ENCODE measurements around the gene ARMH4. TPM values are rescaled to one million over a fixed set of nuclear protein-coding genes. Genes with fewer than 3 reads are reported as not detected.

ARMH4 gene
- total and polyA plus RNA-seq, 4 donors, result 0.38 to 3.2 (median 0.54) TPM

DNA sequence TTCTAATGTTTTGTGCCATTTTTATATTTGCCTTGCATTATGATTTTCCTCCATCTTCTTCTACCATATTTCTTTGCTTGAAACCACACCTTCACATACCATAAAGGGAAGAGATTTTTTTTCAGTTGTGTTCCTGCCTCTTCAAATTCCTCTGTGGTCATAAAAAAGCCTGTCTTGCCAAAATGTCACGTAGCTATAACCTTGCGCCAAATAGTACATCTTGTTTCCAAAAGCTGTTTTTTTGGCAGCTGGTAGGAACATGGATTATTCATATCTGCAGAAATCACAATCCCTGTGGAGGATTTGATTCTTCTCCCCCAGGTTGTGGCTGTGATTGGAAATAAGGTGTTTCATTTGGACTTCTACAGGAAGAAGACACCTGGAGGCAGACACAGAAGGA lies 152.5 kb downstream of the ARMH4 start:
- Histone ChIP-seq H3K27ac (ENCODE audit: low read depth in 1 of 2, low read length in 2 of 2) (no peak overlapping the region), H3K36me3 (ENCODE audit: control insufficient read depth in 4 of 4, insufficient read depth in 3 of 4, low read depth in 1 of 4, low read length in 3 of 4) (no peaks in the 10 kb centered on the region), H3K27me3 (ENCODE audit: control insufficient read depth in 4 of 4, insufficient read depth in 4 of 4, low read length in 3 of 4) (no peaks in the 10 kb centered on the region), H3K9me3 (ENCODE audit: control insufficient read depth in 4 of 4, low read length in 3 of 4) (no peaks in the 10 kb centered on the region), H3K9ac (ENCODE audit: low read depth in 1 of 2, low read length in 2 of 2) (no peak overlapping the region), H3K4me3 (ENCODE audit: low read depth in 1 of 3, low read length in 3 of 3) (no peak overlapping the region), H3K4me1 (ENCODE audit: control insufficient read depth in 4 of 4, insufficient read depth in 4 of 4, low read length in 3 of 4) (no peaks in the 10 kb centered on the region)
- WGBS, result 78% methylated on average over 2 of the region's 2 CpGs
- TF ChIP-seq, protein P1, sequence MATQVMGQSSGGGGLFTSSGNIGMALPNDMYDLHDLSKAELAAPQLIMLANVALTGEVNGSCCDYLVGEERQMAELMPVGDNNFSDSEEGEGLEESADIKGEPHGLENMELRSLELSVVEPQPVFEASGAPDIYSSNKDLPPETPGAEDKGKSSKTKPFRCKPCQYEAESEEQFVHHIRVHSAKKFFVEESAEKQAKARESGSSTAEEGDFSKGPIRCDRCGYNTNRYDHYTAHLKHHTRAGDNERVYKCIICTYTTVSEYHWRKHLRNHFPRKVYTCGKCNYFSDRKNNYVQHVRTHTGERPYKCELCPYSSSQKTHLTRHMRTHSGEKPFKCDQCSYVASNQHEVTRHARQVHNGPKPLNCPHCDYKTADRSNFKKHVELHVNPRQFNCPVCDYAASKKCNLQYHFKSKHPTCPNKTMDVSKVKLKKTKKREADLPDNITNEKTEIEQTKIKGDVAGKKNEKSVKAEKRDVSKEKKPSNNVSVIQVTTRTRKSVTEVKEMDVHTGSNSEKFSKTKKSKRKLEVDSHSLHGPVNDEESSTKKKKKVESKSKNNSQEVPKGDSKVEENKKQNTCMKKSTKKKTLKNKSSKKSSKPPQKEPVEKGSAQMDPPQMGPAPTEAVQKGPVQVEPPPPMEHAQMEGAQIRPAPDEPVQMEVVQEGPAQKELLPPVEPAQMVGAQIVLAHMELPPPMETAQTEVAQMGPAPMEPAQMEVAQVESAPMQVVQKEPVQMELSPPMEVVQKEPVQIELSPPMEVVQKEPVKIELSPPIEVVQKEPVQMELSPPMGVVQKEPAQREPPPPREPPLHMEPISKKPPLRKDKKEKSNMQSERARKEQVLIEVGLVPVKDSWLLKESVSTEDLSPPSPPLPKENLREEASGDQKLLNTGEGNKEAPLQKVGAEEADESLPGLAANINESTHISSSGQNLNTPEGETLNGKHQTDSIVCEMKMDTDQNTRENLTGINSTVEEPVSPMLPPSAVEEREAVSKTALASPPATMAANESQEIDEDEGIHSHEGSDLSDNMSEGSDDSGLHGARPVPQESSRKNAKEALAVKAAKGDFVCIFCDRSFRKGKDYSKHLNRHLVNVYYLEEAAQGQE (IDR thresholded peaks at IDR 0.05), result no peak
- TF ChIP-seq TAF1 (conservative IDR thresholded peaks at IDR 0.05) (no peak), YY1 (IDR thresholded peaks at IDR 0.05) (no peak), EGR1 (IDR thresholded peaks at IDR 0.05; ENCODE audit: low read depth in 2 of 2) (no peak)
- TF ChIP-seq, protein P2, sequence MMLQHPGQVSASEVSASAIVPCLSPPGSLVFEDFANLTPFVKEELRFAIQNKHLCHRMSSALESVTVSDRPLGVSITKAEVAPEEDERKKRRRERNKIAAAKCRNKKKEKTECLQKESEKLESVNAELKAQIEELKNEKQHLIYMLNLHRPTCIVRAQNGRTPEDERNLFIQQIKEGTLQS (IDR thresholded peaks at IDR 0.05), result no peak
- no peak for DNase-seq (ENCODE audit: low spot score)

DNA sequence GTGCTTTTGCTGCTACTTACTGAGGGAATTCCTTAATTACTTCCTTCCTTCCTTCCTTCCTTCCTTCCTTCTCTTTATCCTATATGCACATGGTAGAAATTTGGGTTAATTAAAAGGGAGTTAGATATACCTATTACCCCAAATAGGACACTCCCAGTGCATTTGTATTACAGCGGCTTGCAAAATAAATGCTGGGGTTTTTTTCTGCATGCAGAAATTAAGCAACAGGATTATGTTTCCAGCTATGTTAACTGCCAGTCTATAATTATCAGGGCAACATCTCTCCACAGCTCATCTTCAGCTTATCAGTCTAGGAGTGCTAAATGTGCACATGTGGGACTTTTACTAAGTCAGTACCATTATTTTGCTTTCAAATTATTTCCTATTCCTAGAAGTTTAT lies 153.2 kb downstream of the ARMH4 start:
- no peak for DNase-seq (ENCODE audit: low spot score)
- Histone ChIP-seq H3K4me1 (ENCODE audit: control insufficient read depth in 4 of 4, insufficient read depth in 4 of 4, low read length in 3 of 4) (no peaks in the 10 kb centered on the region), H3K4me3 (ENCODE audit: low read depth in 1 of 3, low read length in 3 of 3) (no peak overlapping the region), H3K9me3 (ENCODE audit: control insufficient read depth in 4 of 4, low read length in 3 of 4) (no peaks in the 10 kb centered on the region), H3K27me3 (ENCODE audit: control insufficient read depth in 4 of 4, insufficient read depth in 4 of 4, low read length in 3 of 4) (no peaks in the 10 kb centered on the region), H3K27ac (ENCODE audit: low read depth in 1 of 2, low read length in 2 of 2) (no peak overlapping the region), H3K36me3 (ENCODE audit: control insufficient read depth in 4 of 4, insufficient read depth in 3 of 4, low read depth in 1 of 4, low read length in 3 of 4) (no peaks in the 10 kb centered on the region), H3K9ac (ENCODE audit: low read depth in 1 of 2, low read length in 2 of 2) (no peak overlapping the region)
- TF ChIP-seq, protein P3, sequence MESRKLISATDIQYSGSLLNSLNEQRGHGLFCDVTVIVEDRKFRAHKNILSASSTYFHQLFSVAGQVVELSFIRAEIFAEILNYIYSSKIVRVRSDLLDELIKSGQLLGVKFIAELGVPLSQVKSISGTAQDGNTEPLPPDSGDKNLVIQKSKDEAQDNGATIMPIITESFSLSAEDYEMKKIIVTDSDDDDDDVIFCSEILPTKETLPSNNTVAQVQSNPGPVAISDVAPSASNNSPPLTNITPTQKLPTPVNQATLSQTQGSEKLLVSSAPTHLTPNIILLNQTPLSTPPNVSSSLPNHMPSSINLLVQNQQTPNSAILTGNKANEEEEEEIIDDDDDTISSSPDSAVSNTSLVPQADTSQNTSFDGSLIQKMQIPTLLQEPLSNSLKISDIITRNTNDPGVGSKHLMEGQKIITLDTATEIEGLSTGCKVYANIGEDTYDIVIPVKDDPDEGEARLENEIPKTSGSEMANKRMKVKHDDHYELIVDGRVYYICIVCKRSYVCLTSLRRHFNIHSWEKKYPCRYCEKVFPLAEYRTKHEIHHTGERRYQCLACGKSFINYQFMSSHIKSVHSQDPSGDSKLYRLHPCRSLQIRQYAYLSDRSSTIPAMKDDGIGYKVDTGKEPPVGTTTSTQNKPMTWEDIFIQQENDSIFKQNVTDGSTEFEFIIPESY (IDR thresholded peaks at IDR 0.05), result no peak
- TF ChIP-seq NR2F2 (IDR thresholded peaks at IDR 0.05) (no peak), HNF4A (conservative IDR thresholded peaks at IDR 0.05) (no peak), GABPA (IDR thresholded peaks at IDR 0.05 in 1 of 2, conservative IDR thresholded peaks at IDR 0.05 in 1 of 2) (no peak), JUND (IDR thresholded peaks at IDR 0.05) (no peak), RAD21 (IDR thresholded peaks at IDR 0.05) (no peak)
- TF ChIP-seq, protein P1 (IDR thresholded peaks at IDR 0.05), result no peak
- TF ChIP-seq, protein P2 (IDR thresholded peaks at IDR 0.05), result no peak
- 81% methylated on average over 1 of the region's 1 CpG for WGBS

Data from liver (tissue), 9 donors.